Measurements from ENCODE around the gene KIFBP.

DNA sequence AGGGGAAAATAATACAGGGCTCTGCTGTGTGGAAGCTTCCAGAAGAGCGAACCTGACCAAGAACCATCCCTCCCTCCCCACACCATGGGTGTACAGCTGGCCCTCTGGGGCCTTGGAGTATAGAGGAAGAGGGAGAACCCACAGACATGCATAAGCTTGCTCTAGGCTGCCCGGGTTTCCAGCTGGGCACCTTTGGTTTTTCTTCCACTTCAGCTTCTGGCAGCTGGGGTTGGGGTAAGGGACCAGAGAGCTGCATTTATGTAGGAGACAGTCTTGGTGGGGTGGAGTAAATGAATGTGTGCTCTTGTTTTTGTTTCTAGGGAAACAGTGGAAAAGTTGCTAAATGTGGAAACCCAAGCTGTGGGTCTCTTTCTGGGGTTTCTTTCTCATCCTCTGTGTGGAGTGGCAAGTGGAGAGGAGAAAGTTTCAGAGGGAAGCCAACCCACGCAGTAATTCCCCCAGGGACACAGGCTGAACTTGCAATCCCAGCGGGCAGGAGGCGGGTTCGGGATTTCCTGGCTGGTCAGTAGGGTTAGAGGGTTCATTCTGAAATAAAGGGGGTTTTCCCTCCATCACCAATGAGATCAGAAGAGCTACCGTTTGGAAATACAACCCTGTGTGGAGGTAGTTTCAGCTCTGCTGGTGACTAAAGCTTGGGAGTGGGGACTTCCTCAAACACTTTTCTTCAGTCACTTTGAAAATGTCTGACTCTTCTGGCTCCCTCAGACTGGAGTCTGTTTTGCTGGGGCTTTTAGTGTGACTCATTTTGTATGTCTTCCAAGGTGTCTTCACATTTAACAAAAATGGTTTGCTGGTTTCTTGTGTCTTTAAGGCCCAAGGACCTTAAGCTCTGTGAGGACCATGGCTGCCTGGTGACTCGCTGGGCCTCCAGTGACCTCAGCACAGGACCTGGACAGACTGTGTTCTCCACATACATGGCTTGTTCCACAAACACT is 77.1 kb downstream of the KIFBP start:
- TF ChIP-seq POLR2A (IDR thresholded peaks at IDR 0.05; ENCODE audit: low read depth, low read length) = no peak
- no peak for TF ChIP-seq POLR2AphosphoS5 (IDR thresholded peaks at IDR 0.05; ENCODE audit: low read depth, low read length)

Data from GM12892 (cell line).